ENCODE data around the gene TDRD1.

The TDRD1 gene

GRCh38 chr10:114221235-114221634 lies 42.1 kb downstream of the TDRD1 start:
- no CpG with 5 or more reads among the region's 4 CpGs for WGBS (ENCODE audit: extremely low coverage, insufficient coverage, low lambda C conversion rate)

GRCh38 chr10:114223066-114223465 lies 43.9 kb downstream of the TDRD1 start:
- no peak overlapping the region for H2AK5ac ChIP-seq (ENCODE audit: low read length)
- H2BK15ac ChIP-seq (replicated peaks; ENCODE audit: low read depth) = no peak overlapping the region
- no peaks in the 10 kb centered on the region for H3K4me1 ChIP-seq (ENCODE audit: control insufficient read depth, low read depth, low read length)
- H4K5ac ChIP-seq (ENCODE audit: low read length) = no peak overlapping the region
- H3K4me2 ChIP-seq (ENCODE audit: low read length) = no peak overlapping the region
- no peak overlapping the region for H2BK5ac ChIP-seq (ENCODE audit: low read length)
- WGBS (ENCODE audit: extremely low coverage, insufficient coverage, low lambda C conversion rate) = no CpG with 5 or more reads among the region's 4 CpGs
- no peak overlapping the region for H3K9ac ChIP-seq (ENCODE audit: low read length)
- H3K23ac ChIP-seq (ENCODE audit: low read length) = no peak overlapping the region
- H3K79me2 ChIP-seq (ENCODE audit: control insufficient read depth, insufficient read depth, low read length) = no peaks in the 10 kb centered on the region
- no peaks in the 10 kb centered on the region for H3K27me3 ChIP-seq (ENCODE audit: insufficient read depth, low read length, poor library complexity)
- H3K18ac ChIP-seq (ENCODE audit: low read length) = no peak overlapping the region
- H3K27ac ChIP-seq (ENCODE audit: low read depth, low read length) = no peak overlapping the region
- no peak for DNase-seq
- no peak overlapping the region for H3K56ac ChIP-seq (ENCODE audit: low read length)
- H3K4me3 ChIP-seq (ENCODE audit: low read length) = no peak overlapping the region
- no peaks in the 10 kb centered on the region for H3K79me1 ChIP-seq (ENCODE audit: low read length)
- no peaks in the 10 kb centered on the region for H3K36me3 ChIP-seq (ENCODE audit: control insufficient read depth, insufficient read depth, low read length)
- H4K8ac ChIP-seq (ENCODE audit: low read depth, low read length) = no peak overlapping the region
- H2BK120ac ChIP-seq (ENCODE audit: low read depth, low read length) = no peak overlapping the region
- no peak overlapping the region for H3K4ac ChIP-seq (ENCODE audit: low read depth, low read length)

More at GRCh38 chr10:114221235-114221634, 42.1 kb downstream of the TDRD1 start:
- no peaks in the 10 kb centered on the region for H3K27me3 ChIP-seq (ENCODE audit: insufficient read depth, low read length, poor library complexity)
- no peak overlapping the region for H3K23ac ChIP-seq (ENCODE audit: low read length)
- no peak overlapping the region for H3K18ac ChIP-seq (ENCODE audit: low read length)
- no peaks in the 10 kb centered on the region for H3K79me2 ChIP-seq (ENCODE audit: control insufficient read depth, insufficient read depth, low read length)
- no peak overlapping the region for H4K5ac ChIP-seq (ENCODE audit: low read length)
- H3K4me3 ChIP-seq (ENCODE audit: low read length) = no peak overlapping the region
- no peaks in the 10 kb centered on the region for H3K4me1 ChIP-seq (ENCODE audit: control insufficient read depth, low read depth, low read length)
- H3K9ac ChIP-seq (ENCODE audit: low read length) = no peak overlapping the region
- H3K4me2 ChIP-seq (ENCODE audit: low read length) = no peak overlapping the region
- no peak overlapping the region for H3K4ac ChIP-seq (ENCODE audit: low read depth, low read length)
- H3K79me1 ChIP-seq (ENCODE audit: low read length) = no peaks in the 10 kb centered on the region
- no peak overlapping the region for H2BK120ac ChIP-seq (ENCODE audit: low read depth, low read length)
- no peak overlapping the region for H4K8ac ChIP-seq (ENCODE audit: low read depth, low read length)
- H2AK5ac ChIP-seq (ENCODE audit: low read length) = no peak overlapping the region
- no peak for DNase-seq
- no peak overlapping the region for H3K27ac ChIP-seq (ENCODE audit: low read depth, low read length)
- H2BK5ac ChIP-seq (ENCODE audit: low read length) = no peak overlapping the region
- no peak overlapping the region for H3K56ac ChIP-seq (ENCODE audit: low read length)
- no peaks in the 10 kb centered on the region for H3K36me3 ChIP-seq (ENCODE audit: control insufficient read depth, insufficient read depth, low read length)
- H2BK15ac ChIP-seq (replicated peaks; ENCODE audit: low read depth) = no peak overlapping the region

GRCh38 chr10:114228156-114228555 lies 49.0 kb downstream of the TDRD1 start:
- H3K9ac ChIP-seq (ENCODE audit: low read length) = no peak overlapping the region
- H3K27me3 ChIP-seq (ENCODE audit: insufficient read depth, low read length, poor library complexity) = no peaks in the 10 kb centered on the region

GRCh38 chr10:114232561-114233176 lies 53.5 kb downstream of the TDRD1 start:
- no CpG with 5 or more reads among the region's 4 CpGs for WGBS (ENCODE audit: extremely low coverage, insufficient coverage, low lambda C conversion rate)
- no peaks in the 10 kb centered on the region for H3K27me3 ChIP-seq (ENCODE audit: insufficient read depth, low read length, poor library complexity)

More at GRCh38 chr10:114228156-114228555, 49.0 kb downstream of the TDRD1 start:
- DNase-seq = no peak
- Histone ChIP-seq H4K8ac (ENCODE audit: low read depth, low read length) (no peak overlapping the region), H3K4me1 (ENCODE audit: control insufficient read depth, low read depth, low read length) (no peaks in the 10 kb centered on the region), H3K4ac (ENCODE audit: low read depth, low read length) (no peak overlapping the region), H3K79me2 (ENCODE audit: control insufficient read depth, insufficient read depth, low read length) (no peaks in the 10 kb centered on the region), H2BK5ac (ENCODE audit: low read length) (no peak overlapping the region), H2BK15ac (replicated peaks; ENCODE audit: low read depth) (no peak overlapping the region), H2AK5ac (ENCODE audit: low read length) (no peak overlapping the region), H3K27ac (ENCODE audit: low read depth, low read length) (no peak overlapping the region), H3K56ac (ENCODE audit: low read length) (no peak overlapping the region), H3K23ac (ENCODE audit: low read length) (no peak overlapping the region), H3K18ac (ENCODE audit: low read length) (no peak overlapping the region), H3K79me1 (ENCODE audit: low read length) (no peaks in the 10 kb centered on the region), H4K5ac (ENCODE audit: low read length) (no peak overlapping the region), H3K4me2 (ENCODE audit: low read length) (no peak overlapping the region), H2BK120ac (ENCODE audit: low read depth, low read length) (no peak overlapping the region), H3K36me3 (ENCODE audit: control insufficient read depth, insufficient read depth, low read length) (no peaks in the 10 kb centered on the region), H3K4me3 (ENCODE audit: low read length) (no peak overlapping the region)
- no CpG with 5 or more reads among the region's 3 CpGs for WGBS (ENCODE audit: extremely low coverage, insufficient coverage, low lambda C conversion rate)

GRCh38 chr10:114233482-114233881 lies 54.3 kb downstream of the TDRD1 start:
- Histone ChIP-seq H3K4me2 (ENCODE audit: low read length) (no peak overlapping the region), H2BK15ac (replicated peaks; ENCODE audit: low read depth) (no peak overlapping the region), H4K5ac (ENCODE audit: low read length) (no peak overlapping the region), H3K4ac (ENCODE audit: low read depth, low read length) (no peak overlapping the region), H2BK5ac (ENCODE audit: low read length) (no peak overlapping the region), H3K36me3 (ENCODE audit: control insufficient read depth, insufficient read depth, low read length) (no peaks in the 10 kb centered on the region), H2AK5ac (ENCODE audit: low read length) (no peak overlapping the region), H2BK120ac (ENCODE audit: low read depth, low read length) (no peak overlapping the region), H3K4me1 (ENCODE audit: control insufficient read depth, low read depth, low read length) (peaks cover 7% of the 10 kb centered on the region), H3K18ac (ENCODE audit: low read length) (no peak overlapping the region), H3K56ac (ENCODE audit: low read length) (no peak overlapping the region), H3K79me2 (ENCODE audit: control insufficient read depth, insufficient read depth, low read length) (no peaks in the 10 kb centered on the region), H3K27me3 (ENCODE audit: insufficient read depth, low read length, poor library complexity) (no peaks in the 10 kb centered on the region), H3K23ac (ENCODE audit: low read length) (no peak overlapping the region), H3K79me1 (ENCODE audit: low read length) (no peaks in the 10 kb centered on the region), H3K4me3 (ENCODE audit: low read length) (no peak overlapping the region), H3K9ac (ENCODE audit: low read length) (no peak overlapping the region), H4K8ac (ENCODE audit: low read depth, low read length) (no peak overlapping the region), H3K27ac (ENCODE audit: low read depth, low read length) (no peak overlapping the region)
- WGBS (ENCODE audit: extremely low coverage, insufficient coverage, low lambda C conversion rate) = no CpG with 5 or more reads among the region's 6 CpGs
- peak; percentile 55 for DNase-seq

More at GRCh38 chr10:114232561-114233176, 53.5 kb downstream of the TDRD1 start:
- no peak overlapping the region for H2BK5ac ChIP-seq (ENCODE audit: low read length)
- no peak overlapping the region for H4K5ac ChIP-seq (ENCODE audit: low read length)
- no peaks in the 10 kb centered on the region for H3K79me1 ChIP-seq (ENCODE audit: low read length)
- H2BK15ac ChIP-seq (replicated peaks; ENCODE audit: low read depth) = no peak overlapping the region
- no peak overlapping the region for H3K9ac ChIP-seq (ENCODE audit: low read length)
- no peak overlapping the region for H3K4me2 ChIP-seq (ENCODE audit: low read length)
- no peak overlapping the region for H3K18ac ChIP-seq (ENCODE audit: low read length)
- no peak overlapping the region for H3K4me3 ChIP-seq (ENCODE audit: low read length)
- no peak overlapping the region for H3K23ac ChIP-seq (ENCODE audit: low read length)
- no peak for DNase-seq
- no peak overlapping the region for H3K27ac ChIP-seq (ENCODE audit: low read depth, low read length)
- H4K8ac ChIP-seq (ENCODE audit: low read depth, low read length) = no peak overlapping the region
- H3K4me1 ChIP-seq (ENCODE audit: control insufficient read depth, low read depth, low read length) = peaks cover 7% of the 10 kb centered on the region
- H3K36me3 ChIP-seq (ENCODE audit: control insufficient read depth, insufficient read depth, low read length) = no peaks in the 10 kb centered on the region
- H2AK5ac ChIP-seq (ENCODE audit: low read length) = no peak overlapping the region
- no peak overlapping the region for H3K4ac ChIP-seq (ENCODE audit: low read depth, low read length)
- H2BK120ac ChIP-seq (ENCODE audit: low read depth, low read length) = no peak overlapping the region
- H3K79me2 ChIP-seq (ENCODE audit: control insufficient read depth, insufficient read depth, low read length) = no peaks in the 10 kb centered on the region
- H3K56ac ChIP-seq (ENCODE audit: low read length) = no peak overlapping the region

GRCh38 chr10:114234132-114234531 lies 55.0 kb downstream of the TDRD1 start:
- Histone ChIP-seq H3K79me1 (ENCODE audit: low read length) (no peaks in the 10 kb centered on the region), H4K5ac (ENCODE audit: low read length) (no peak overlapping the region), H3K9ac (ENCODE audit: low read length) (no peak overlapping the region), H2AK5ac (ENCODE audit: low read length) (no peak overlapping the region), H3K4me2 (ENCODE audit: low read length) (no peak overlapping the region), H3K4me3 (ENCODE audit: low read length) (no peak overlapping the region), H3K4me1 (ENCODE audit: control insufficient read depth, low read depth, low read length) (peaks cover 7% of the 10 kb centered on the region), H2BK5ac (ENCODE audit: low read length) (no peak overlapping the region), H2BK15ac (replicated peaks; ENCODE audit: low read depth) (no peak overlapping the region), H3K23ac (ENCODE audit: low read length) (no peak overlapping the region), H3K27me3 (ENCODE audit: insufficient read depth, low read length, poor library complexity) (no peaks in the 10 kb centered on the region), H3K56ac (ENCODE audit: low read length) (no peak overlapping the region), H2BK120ac (ENCODE audit: low read depth, low read length) (no peak overlapping the region), H3K27ac (ENCODE audit: low read depth, low read length) (no peak overlapping the region), H3K36me3 (ENCODE audit: control insufficient read depth, insufficient read depth, low read length) (no peaks in the 10 kb centered on the region), H3K18ac (ENCODE audit: low read length) (no peak overlapping the region), H3K79me2 (ENCODE audit: control insufficient read depth, insufficient read depth, low read length) (no peaks in the 10 kb centered on the region), H3K4ac (ENCODE audit: low read depth, low read length) (no peak overlapping the region), H4K8ac (ENCODE audit: low read depth, low read length) (no peak overlapping the region)
- peak; percentile 87 for DNase-seq

Data from mesendoderm (in vitro differentiated cells).